Measurements from ENCODE around the gene CD1D. TPM values are rescaled to one million over a fixed set of nuclear protein-coding genes. Genes with fewer than 3 reads are reported as not detected.
A peak's percentile ranks its signal among the peaks of the same experiment; 100 is the strongest.
"Not testable (repeated sequence)": the region's sequence is repeated elsewhere in the genome, so short reads cannot be mapped to it uniquely, and the experiment has no call there.

Gene CD1D
- total and polyA plus RNA-seq, 12 donors = 1.1 to 5.6 (median 3.0) TPM

GRCh38 chr1:158176399-158176798 lies 4.3 kb upstream of the CD1D start:
- Histone ChIP-seq H3K4me3 (no peak overlapping the region), H3K4me1 (replicated peaks in 1 of 2) (peaks cover 3 to 7% of the 10 kb centered on the region in 2 donors), H3K36me3 (replicated peaks in 1 of 2) (no peaks in the 10 kb centered on the region), H3K27me3 (peaks cover 1% of the 10 kb centered on the region), H3K9me3 (replicated peaks in 1 of 3) (no peaks in the 10 kb centered on the region), H3K27ac (no peak overlapping the region)
- DNase-seq = no peak
- 86 to 92% (median 90%) methylated on average over 5 of the region's 5 CpGs for WGBS, 4 donors
- intact Hi-C loops (cut with DNase I) = no loop called here
- TF ChIP-seq, protein P1, sequence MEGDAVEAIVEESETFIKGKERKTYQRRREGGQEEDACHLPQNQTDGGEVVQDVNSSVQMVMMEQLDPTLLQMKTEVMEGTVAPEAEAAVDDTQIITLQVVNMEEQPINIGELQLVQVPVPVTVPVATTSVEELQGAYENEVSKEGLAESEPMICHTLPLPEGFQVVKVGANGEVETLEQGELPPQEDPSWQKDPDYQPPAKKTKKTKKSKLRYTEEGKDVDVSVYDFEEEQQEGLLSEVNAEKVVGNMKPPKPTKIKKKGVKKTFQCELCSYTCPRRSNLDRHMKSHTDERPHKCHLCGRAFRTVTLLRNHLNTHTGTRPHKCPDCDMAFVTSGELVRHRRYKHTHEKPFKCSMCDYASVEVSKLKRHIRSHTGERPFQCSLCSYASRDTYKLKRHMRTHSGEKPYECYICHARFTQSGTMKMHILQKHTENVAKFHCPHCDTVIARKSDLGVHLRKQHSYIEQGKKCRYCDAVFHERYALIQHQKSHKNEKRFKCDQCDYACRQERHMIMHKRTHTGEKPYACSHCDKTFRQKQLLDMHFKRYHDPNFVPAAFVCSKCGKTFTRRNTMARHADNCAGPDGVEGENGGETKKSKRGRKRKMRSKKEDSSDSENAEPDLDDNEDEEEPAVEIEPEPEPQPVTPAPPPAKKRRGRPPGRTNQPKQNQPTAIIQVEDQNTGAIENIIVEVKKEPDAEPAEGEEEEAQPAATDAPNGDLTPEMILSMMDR (IDR thresholded peaks at IDR 0.05) = no peak
- no peak for TF ChIP-seq POLR2A (IDR thresholded peaks at IDR 0.05)

DNA sequence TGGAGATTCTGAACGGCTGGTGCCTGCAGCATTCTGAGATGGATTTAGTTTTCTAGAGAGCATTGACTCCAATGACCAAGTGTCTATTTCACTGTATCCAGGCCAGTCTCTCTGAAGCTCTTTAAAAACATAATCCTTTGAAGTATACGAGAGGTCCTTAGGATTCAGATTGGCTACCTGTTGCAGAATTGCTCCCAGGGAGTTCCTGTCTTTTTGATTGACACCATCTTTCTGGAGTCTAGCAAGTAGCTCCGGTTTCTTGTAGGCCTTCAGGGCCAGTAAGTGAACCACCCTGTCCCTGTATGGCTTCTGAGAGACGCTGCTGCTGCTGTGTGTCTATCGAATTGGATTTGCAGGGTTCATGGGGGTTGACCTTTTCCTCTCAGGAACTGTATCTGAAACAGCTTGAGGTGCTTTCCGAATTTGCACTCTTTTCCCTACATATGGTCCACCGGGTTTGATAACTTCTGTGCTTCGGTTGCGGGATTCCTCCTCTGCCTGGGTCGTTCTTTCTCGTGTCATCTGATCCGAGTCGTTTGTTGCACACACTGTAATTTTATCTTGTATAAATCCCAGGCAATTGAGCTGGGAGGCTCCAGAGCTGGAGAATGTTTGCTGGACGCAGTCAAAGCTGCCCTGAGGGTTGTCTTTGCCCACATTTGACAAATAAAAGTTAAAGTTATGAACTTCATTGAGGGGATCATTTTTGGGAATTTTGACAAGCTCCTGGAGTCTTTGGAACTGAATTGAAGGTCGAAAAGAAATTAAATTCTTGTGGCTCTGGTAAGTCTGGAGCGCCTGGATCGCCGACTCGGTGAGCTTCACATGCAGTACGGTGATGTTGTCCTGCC lies 3.6 kb upstream of the CD1D start:
- DNase-seq; H3K4me1 ChIP-seq (replicated peaks in 1 of 2); H3K36me3 ChIP-seq (replicated peaks in 1 of 2); H3K9me3 ChIP-seq (replicated peaks in 1 of 3); intact Hi-C loops (cut with DNase I); H3K27me3 ChIP-seq: not testable (repeated sequence)
- 59 to 67% (median 62%) methylated on average over 19 to 20 of the region's 20 CpGs for WGBS, 4 donors
- Histone ChIP-seq H3K27ac (peak overlapping the region in 1 of 5 donors; percentile 45), H3K4me3 (peak overlapping the region in 2 of 4 donors; percentile 21 to 52)

DNA sequence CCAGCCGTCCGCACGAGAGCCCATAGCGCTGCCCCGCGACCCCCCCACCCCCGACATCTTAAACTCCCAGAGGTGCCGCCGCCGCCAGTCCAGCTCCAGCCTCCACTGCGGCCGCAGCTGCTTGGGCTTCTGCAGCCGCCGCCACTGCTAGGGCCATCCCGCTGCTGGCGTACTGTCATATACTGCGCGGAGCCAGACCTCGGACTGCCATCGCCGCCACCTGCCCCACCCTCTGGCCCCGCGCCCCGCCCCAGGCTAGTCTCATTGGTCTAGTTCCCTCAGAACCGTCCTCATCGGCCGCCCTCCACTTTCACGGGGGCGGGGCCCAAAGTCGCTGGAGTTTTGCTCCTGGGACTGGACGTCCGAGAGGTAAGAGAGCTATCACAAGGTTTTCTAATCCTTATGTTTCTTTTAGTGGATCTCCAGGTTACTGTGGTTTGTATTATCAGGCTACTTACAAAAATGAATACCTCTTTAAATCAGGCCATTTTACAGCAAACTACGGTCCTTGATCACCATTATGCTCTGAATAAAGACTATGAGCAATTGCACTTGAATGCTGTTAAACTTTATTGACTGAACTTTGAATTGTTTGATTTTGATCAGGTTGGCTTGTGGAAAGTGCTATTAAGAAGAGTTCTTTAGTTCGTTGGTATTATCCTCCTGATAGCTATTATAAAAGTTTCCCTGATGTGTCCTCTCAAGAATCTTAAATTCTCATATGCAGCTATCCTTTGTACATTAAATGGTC lies 2.8 kb upstream of the CD1D start:
- Histone ChIP-seq H3K27me3 (peaks cover 16% of the 10 kb centered on the region), H3K4me1 (replicated peaks in 1 of 2) (peaks cover 4 to 7% of the 10 kb centered on the region in 2 donors), H3K36me3 (replicated peaks in 1 of 2) (no peaks in the 10 kb centered on the region), H3K27ac (peak overlapping the region in 1 of 5 donors; percentile 45), H3K9me3 (replicated peaks in 1 of 3) (no peaks in the 10 kb centered on the region), H3K4me3 (peak overlapping the region in 2 of 4 donors; percentile 21 to 52)
- 16 to 37% (median 23%) methylated on average over 5 to 34 of the region's 34 CpGs for WGBS, 4 donors
- intact Hi-C loops (cut with DNase I) = no loop called here
- peak; percentile 88 to 94 (median 91) for DNase-seq
- TF ChIP-seq, protein P1 (IDR thresholded peaks at IDR 0.05) = no peak
- TF ChIP-seq POLR2A (IDR thresholded peaks at IDR 0.05) = peak in 1 of 2 donors; percentile 17

GRCh38 chr1:158179301-158180041 lies 1.2 kb upstream of the CD1D start:
- peak in 1 of 7 donors; percentile 14 for DNase-seq
- WGBS, 4 donors = 66 to 74% (median 70%) methylated on average over 4 of the region's 4 CpGs
- intact Hi-C loops (cut with DNase I) = no loop called here

More at GRCh38 chr1:158179301-158180041, 1.2 kb upstream of the CD1D start:
- H3K9me3 ChIP-seq (replicated peaks in 1 of 3) = no peaks in the 10 kb centered on the region
- TF ChIP-seq, protein P1 (IDR thresholded peaks at IDR 0.05) = no peak
- no peak for TF ChIP-seq POLR2A (IDR thresholded peaks at IDR 0.05)
- no peak overlapping the region for H3K27ac ChIP-seq
- H3K4me1 ChIP-seq (replicated peaks in 1 of 2) = peaks cover 4 to 7% of the 10 kb centered on the region in 2 donors
- H3K4me3 ChIP-seq = no peak overlapping the region
- H3K27me3 ChIP-seq = peaks cover 20% of the 10 kb centered on the region
- no peaks in the 10 kb centered on the region for H3K36me3 ChIP-seq (replicated peaks in 1 of 2)
